Measurements from ENCODE around the gene LPP.

DNA sequence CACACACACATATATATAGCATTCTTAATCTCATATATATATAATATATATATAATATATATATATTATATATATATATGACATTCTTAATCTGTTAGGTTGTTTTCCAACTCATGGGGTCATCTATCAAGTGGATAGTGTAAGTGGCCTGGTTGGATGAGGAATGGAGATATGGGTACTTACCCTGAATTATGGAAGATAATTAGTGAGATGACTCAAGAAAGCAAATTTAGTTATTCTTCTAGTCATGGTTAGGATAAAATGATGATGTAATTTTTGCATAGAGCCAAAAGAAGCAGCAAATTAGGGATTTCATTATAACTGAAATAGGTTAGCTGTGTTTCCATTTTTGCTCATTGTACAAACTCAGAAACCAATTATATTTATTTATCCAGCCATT, 448.2 kb downstream of the LPP start:
- TF ChIP-seq, protein P1, sequence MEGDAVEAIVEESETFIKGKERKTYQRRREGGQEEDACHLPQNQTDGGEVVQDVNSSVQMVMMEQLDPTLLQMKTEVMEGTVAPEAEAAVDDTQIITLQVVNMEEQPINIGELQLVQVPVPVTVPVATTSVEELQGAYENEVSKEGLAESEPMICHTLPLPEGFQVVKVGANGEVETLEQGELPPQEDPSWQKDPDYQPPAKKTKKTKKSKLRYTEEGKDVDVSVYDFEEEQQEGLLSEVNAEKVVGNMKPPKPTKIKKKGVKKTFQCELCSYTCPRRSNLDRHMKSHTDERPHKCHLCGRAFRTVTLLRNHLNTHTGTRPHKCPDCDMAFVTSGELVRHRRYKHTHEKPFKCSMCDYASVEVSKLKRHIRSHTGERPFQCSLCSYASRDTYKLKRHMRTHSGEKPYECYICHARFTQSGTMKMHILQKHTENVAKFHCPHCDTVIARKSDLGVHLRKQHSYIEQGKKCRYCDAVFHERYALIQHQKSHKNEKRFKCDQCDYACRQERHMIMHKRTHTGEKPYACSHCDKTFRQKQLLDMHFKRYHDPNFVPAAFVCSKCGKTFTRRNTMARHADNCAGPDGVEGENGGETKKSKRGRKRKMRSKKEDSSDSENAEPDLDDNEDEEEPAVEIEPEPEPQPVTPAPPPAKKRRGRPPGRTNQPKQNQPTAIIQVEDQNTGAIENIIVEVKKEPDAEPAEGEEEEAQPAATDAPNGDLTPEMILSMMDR (IDR thresholded peaks at IDR 0.05): no peak
- no peak for TF ChIP-seq ZFX (IDR thresholded peaks at IDR 0.05; ENCODE audit: borderline replicate concordance)

Data from 22Rv1 (cell line).